Amniotic stem cell (primary cell): ENCODE data around the gene ELAVL1.
"Not testable (repeated sequence)": the region's sequence is repeated elsewhere in the genome, so short reads cannot be mapped to it uniquely, and the experiment has no call there.

ENCODE experiments used
- DNase-seq: peaks from one replicate; lab custom pipeline; 2025; lab: John Stamatoyannopoulos, UW

The ELAVL1 gene

GRCh38 chr19:7933828-7934725, 71.4 kb downstream of the ELAVL1 start:
- DNase-seq, result no peak

- no peak for DNase-seq
These were observed 72.0 kb downstream of the ELAVL1 start for GRCh38 chr19:7933411-7933810.

GRCh38 chr19:7932930-7933300, 72.5 kb downstream of the ELAVL1 start:
- no peak for DNase-seq

- no peak for DNase-seq
These were observed 73.0 kb downstream of the ELAVL1 start for GRCh38 chr19:7932276-7932929.

- DNase-seq, result no peak
These were observed 74.0 kb downstream of the ELAVL1 start for GRCh38 chr19:7931221-7932061.

GRCh38 chr19:7930765-7931164, 74.7 kb downstream of the ELAVL1 start:
- DNase-seq, result no peak

GRCh38 chr19:7930030-7930429, 75.4 kb downstream of the ELAVL1 start:
- not testable (repeated sequence) for DNase-seq

GRCh38 chr19:7928741-7929701, 76.4 kb downstream of the ELAVL1 start:
- peak; percentile 46 for DNase-seq

GRCh38 chr19:7928334-7928706, 77.1 kb downstream of the ELAVL1 start:
- no peak for DNase-seq

- DNase-seq, result no peak
These were observed 77.7 kb downstream of the ELAVL1 start for GRCh38 chr19:7927605-7928333.

- DNase-seq, result no peak
These were observed 78.5 kb downstream of the ELAVL1 start for GRCh38 chr19:7926727-7927604.

GRCh38 chr19:7926021-7926726, 79.3 kb downstream of the ELAVL1 start, which contains the start of gene CTXN1:
CTXN1 (minus strand) TSS chr19:7926135; CDS start chr19:7925538, 597 bp downstream.
- DNase-seq, result no peak

- peak; percentile 39 for DNase-seq
These were observed 80.1 kb downstream of the ELAVL1 start for GRCh38 chr19:7925171-7925851.

- no peak for DNase-seq
These were observed 80.7 kb downstream of the ELAVL1 start for GRCh38 chr19:7924651-7925170.

- DNase-seq, result no peak
These were observed 81.2 kb downstream of the ELAVL1 start for GRCh38 chr19:7924241-7924640.

GRCh38 chr19:7923295-7924191, 81.9 kb downstream of the ELAVL1 start:
- no peak for DNase-seq

- no peak for DNase-seq
These were observed 82.6 kb downstream of the ELAVL1 start for GRCh38 chr19:7922836-7923195.
